Erythroblast (primary cell): ENCODE data around the gene MAEA.
"Not testable (repeated sequence)": the region's sequence is repeated elsewhere in the genome, so short reads cannot be mapped to it uniquely, and the experiment has no call there.

Experiments
- DNase-seq, 2 experiments: peaks; one replicate each; lab custom pipeline; 2025; lab: John Stamatoyannopoulos, UW
- GATA1 ChIP-seq: IDR thresholded peaks from 2 replicates; pipeline ENCODE4 v1.6.1; 2011; ENCODE audit warnings: low read depth, mild to moderate bottlenecking, control low read depth, low read length, moderate library complexity
- POLR2A ChIP-seq: IDR thresholded peaks from 2 replicates; pipeline ENCODE4 v1.6.1; 2011; ENCODE audit warnings: mild to moderate bottlenecking, low read length

MAEA gene

GRCh38 chr4:1321946-1322650 is 32.4 kb downstream of the MAEA start:
- TF ChIP-seq GATA1 (no peak), POLR2A (no peak)

GRCh38 chr4:1323280-1323634 is 33.6 kb downstream of the MAEA start:
- no peak for TF ChIP-seq POLR2A
- TF ChIP-seq GATA1 = no peak
- no peak for DNase-seq

More at GRCh38 chr4:1321946-1322650, 32.4 kb downstream of the MAEA start:
- DNase-seq = no peak

GRCh38 chr4:1323635-1324442 is 34.1 kb downstream of the MAEA start:
- TF ChIP-seq GATA1 (no peak), POLR2A (no peak)
- no peak for DNase-seq

GRCh38 chr4:1324443-1325175 is 34.9 kb downstream of the MAEA start:
- DNase-seq = not testable (repeated sequence)

- TF ChIP-seq GATA1 (no peak), POLR2A (no peak)
- DNase-seq = no peak
These were observed 35.4 kb downstream of the MAEA start for GRCh38 chr4:1325176-1325480.

- TF ChIP-seq GATA1 = no peak
- TF ChIP-seq POLR2A = no peak
- no peak for DNase-seq
These were observed 36.3 kb downstream of the MAEA start for GRCh38 chr4:1325681-1326635.

- no peak for TF ChIP-seq POLR2A
- DNase-seq = no peak
These were observed 37.2 kb downstream of the MAEA start for GRCh38 chr4:1326751-1327525.

- DNase-seq = no peak
- TF ChIP-seq GATA1 (no peak), POLR2A (no peak)
These were observed 38.0 kb downstream of the MAEA start for GRCh38 chr4:1327526-1328266.

GRCh38 chr4:1328267-1329155 is 38.8 kb downstream of the MAEA start:
- TF ChIP-seq GATA1 = no peak
- no peak for DNase-seq

GRCh38 chr4:1329408-1330371 is 40.0 kb downstream of the MAEA start:
- TF ChIP-seq GATA1 (no peak), POLR2A (no peak)
- no peak for DNase-seq
